ENCODE measurements around the gene STIM1. TPM values are rescaled to one million over a fixed set of nuclear protein-coding genes. Genes with fewer than 3 reads are reported as not detected.

Gene STIM1
- total RNA-seq, 4 donors from 2014 or later = 65.2 to 150 (median 92.6) TPM

GRCh38 chr11:3983101-3983500, 127.6 kb downstream of the STIM1 start:
- Histone ChIP-seq H3K27ac (replicated peaks in 1 of 4) (no peak overlapping the region), H3K9me3 (no peaks in the 10 kb centered on the region), H3K4me3 (no peak overlapping the region), H3K36me3 (no peaks in the 10 kb centered on the region), H3K27me3 (no peaks in the 10 kb centered on the region), H3K4me1 (peaks cover 9 to 73% (median 51%) of the 10 kb centered on the region in 4 donors)
- no peak for TF ChIP-seq EP300 (IDR thresholded peaks at IDR 0.05)
- no peak for TF ChIP-seq POLR2A (IDR thresholded peaks at IDR 0.05; ENCODE audit: low read depth)
- TF ChIP-seq POLR2AphosphoS5 (IDR thresholded peaks at IDR 0.05) = no peak
- TF ChIP-seq CTCF (IDR thresholded peaks at IDR 0.05) = no peak
- intact Hi-C loops (cut with DNase I) = loop anchor here (10.0 kb wide), 2 partner anchors 82 to 128 kb away; partner anchors contain the start of gene STIM1
- WGBS = 97% methylated on average over 3 of the region's 3 CpGs
- DNase-seq (ENCODE audit: extremely low spot score) = no peak

- H3K27ac ChIP-seq (replicated peaks in 1 of 4) = no peak overlapping the region
- no peaks in the 10 kb centered on the region for H3K27me3 ChIP-seq
- no peaks in the 10 kb centered on the region for H3K36me3 ChIP-seq
- no peak for DNase-seq (ENCODE audit: extremely low spot score)
- no peak overlapping the region for H3K4me3 ChIP-seq
- no peaks in the 10 kb centered on the region for H3K9me3 ChIP-seq
- TF ChIP-seq CTCF (IDR thresholded peaks at IDR 0.05) (no peak), POLR2AphosphoS5 (IDR thresholded peaks at IDR 0.05) (no peak), EP300 (IDR thresholded peaks at IDR 0.05) (no peak), POLR2A (IDR thresholded peaks at IDR 0.05; ENCODE audit: low read depth) (no peak)
- WGBS = 40% methylated on average over 5 of the region's 5 CpGs
- intact Hi-C loops (cut with DNase I) = loop anchor here (10.0 kb wide), 2 partner anchors 80 to 130 kb away; partner anchors contain the start of gene STIM1
- H3K4me1 ChIP-seq = peaks cover 9 to 90% (median 60%) of the 10 kb centered on the region in 4 donors
Measured at GRCh38 chr11:3984896-3985295, 129.4 kb downstream of the STIM1 start.

GRCh38 chr11:3985631-3986030, 130.2 kb downstream of the STIM1 start:
- TF ChIP-seq CTCF (IDR thresholded peaks at IDR 0.05) (no peak), EP300 (IDR thresholded peaks at IDR 0.05) (no peak), POLR2A (IDR thresholded peaks at IDR 0.05; ENCODE audit: low read depth) (no peak), POLR2AphosphoS5 (IDR thresholded peaks at IDR 0.05) (no peak)
- DNase-seq (ENCODE audit: extremely low spot score) = no peak
- intact Hi-C loops (cut with DNase I) = loop anchor here (10.0 kb wide), 2 partner anchors 79 to 131 kb away; partner anchors contain the start of gene STIM1
- H3K9me3 ChIP-seq = no peaks in the 10 kb centered on the region
- H3K4me3 ChIP-seq = no peak overlapping the region
- no peaks in the 10 kb centered on the region for H3K36me3 ChIP-seq
- H3K27me3 ChIP-seq = no peaks in the 10 kb centered on the region
- no peak overlapping the region for H3K27ac ChIP-seq (replicated peaks in 1 of 4)
- H3K4me1 ChIP-seq = peaks cover 9 to 86% (median 60%) of the 10 kb centered on the region in 4 donors

GRCh38 chr11:3986301-3986700, 130.8 kb downstream of the STIM1 start:
- Histone ChIP-seq H3K4me3 (no peak overlapping the region), H3K36me3 (no peaks in the 10 kb centered on the region), H3K4me1 (peaks cover 9 to 84% (median 57%) of the 10 kb centered on the region in 4 donors), H3K27me3 (no peaks in the 10 kb centered on the region), H3K9me3 (no peaks in the 10 kb centered on the region), H3K27ac (replicated peaks in 1 of 4) (no peak overlapping the region)
- TF ChIP-seq EP300 (IDR thresholded peaks at IDR 0.05) = no peak
- intact Hi-C loops (cut with DNase I) = loop anchor here (10.0 kb wide), 2 partner anchors 78 to 132 kb away; partner anchors contain the start of gene STIM1
- WGBS = 51% methylated on average over 1 of the region's 1 CpG
- DNase-seq (ENCODE audit: extremely low spot score) = no peak

GRCh38 chr11:3989276-3989920, 133.9 kb downstream of the STIM1 start:
- WGBS = 82% methylated on average over 27 of the region's 27 CpGs
- Histone ChIP-seq H3K27me3 (no peaks in the 10 kb centered on the region), H3K27ac (replicated peaks in 1 of 4) (peak overlapping the region in 2 of 4 donors; percentile 61 to 69), H3K4me3 (peak overlapping the region; percentile 27 to 37 (median 35)), H3K4me1 (peaks cover 4 to 63% (median 51%) of the 10 kb centered on the region in 4 donors), H3K36me3 (no peaks in the 10 kb centered on the region), H3K9me3 (peaks cover 0 to 10% (median 4%) of the 10 kb centered on the region in 4 donors)
- intact Hi-C loops (cut with DNase I) = loop anchor here (10.0 kb wide), 2 partner anchors 75 to 135 kb away; partner anchors contain the start of gene STIM1
- peak in 1 of 3 experiments; percentile 7 for TF ChIP-seq CTCF (IDR thresholded peaks at IDR 0.05)
- TF ChIP-seq POLR2A (IDR thresholded peaks at IDR 0.05; ENCODE audit: low read depth) = no peak
- TF ChIP-seq EP300 (IDR thresholded peaks at IDR 0.05) = no peak
- TF ChIP-seq POLR2AphosphoS5 (IDR thresholded peaks at IDR 0.05) = no peak
- no peak for DNase-seq (ENCODE audit: extremely low spot score)

Data from esophagus muscularis mucosa (tissue), 4 donors.